Tongue (tissue), 2 donors: ENCODE data around the gene ZNF578. TPM values are rescaled to one million over a fixed set of nuclear protein-coding genes. Genes with fewer than 3 reads are reported as not detected.
"Not testable (repeated sequence)": the region's sequence is repeated elsewhere in the genome, so short reads cannot be mapped to it uniquely, and the experiment has no call there.

Experiments
- DNase-seq: peaks from one replicate; pipeline ENCODE4 v3.0.0-alpha.2; 2015
- total RNA-seq: library from RNA; depleted of rRNA; stranded (reverse); fragments of >200 nt; gene quantifications from one replicate; pipeline ENCODE4 v1.2.3, GENCODE V29; 2014

ZNF578 gene
- 7.0 TPM for total RNA-seq

- DNase-seq: peak; percentile 96
Measured at GRCh38 chr19:52453324-52454094, at the start of gene ZNF578. Gene ZNF578, plus strand, starts transcription at chr19:52453553. Its CDS starts 48,293 bp downstream, at chr19:52501846.

DNA sequence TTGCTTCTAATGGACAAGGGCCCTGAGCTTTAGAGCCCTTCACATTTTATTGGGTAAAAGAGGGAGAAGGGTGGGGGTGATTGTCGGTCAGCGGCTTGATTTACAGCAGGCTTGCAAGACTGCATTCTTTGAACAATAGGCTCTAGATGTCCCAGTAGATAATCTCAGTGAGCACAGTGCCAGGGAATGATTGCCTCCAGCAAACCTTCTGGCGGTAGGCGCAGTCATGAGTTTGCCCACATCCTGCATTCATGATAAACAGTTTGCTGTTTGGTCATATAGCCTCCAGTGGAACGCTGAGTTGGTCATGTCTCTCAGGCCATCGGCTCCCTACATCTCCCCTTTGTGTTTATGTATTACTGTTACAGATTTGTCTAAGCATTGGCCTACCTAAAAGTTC is 43.1 kb upstream of the ZNF578 start:
- DNase-seq: no peak

DNA sequence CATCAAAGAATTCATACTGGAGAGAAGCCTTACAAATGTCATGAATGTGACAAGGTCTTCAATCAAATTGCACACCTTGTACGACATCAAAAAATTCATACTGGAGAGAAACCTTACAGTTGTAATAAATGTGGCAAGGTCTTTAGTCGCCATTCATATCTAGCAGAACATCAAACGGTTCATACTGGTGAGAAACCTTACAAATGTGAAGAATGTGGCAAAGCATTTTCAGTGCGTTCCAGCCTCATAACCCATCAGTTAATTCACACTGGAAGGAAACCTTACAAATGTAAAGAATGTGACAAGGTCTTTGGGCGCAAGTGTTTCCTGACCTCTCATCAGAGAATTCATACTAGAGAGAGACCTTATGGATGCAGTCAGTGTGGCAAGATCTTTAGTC is 37.6 kb upstream of the ZNF578 start:
- no peak for DNase-seq

DNA sequence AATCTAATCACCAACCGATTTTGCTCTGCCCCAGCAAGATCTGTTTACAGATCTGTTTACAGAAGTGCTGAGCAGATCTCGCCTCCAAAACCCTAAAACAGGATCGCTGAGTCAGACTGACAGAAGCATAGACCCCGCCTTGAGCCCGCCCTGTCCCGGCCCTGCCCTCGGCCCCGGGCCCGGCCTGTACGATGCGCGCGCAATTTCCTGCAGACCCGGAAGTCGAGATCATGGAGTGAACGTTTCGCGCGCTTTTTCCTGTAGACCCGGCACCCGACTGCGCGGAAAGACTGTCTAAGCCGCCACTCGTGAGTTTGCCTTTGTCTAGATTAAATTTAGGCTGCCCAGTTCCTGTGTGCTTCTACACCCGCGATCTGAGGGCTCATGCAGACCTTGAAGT is 24.4 kb upstream of the ZNF578 start, which contains the start of gene ZNF534:
Gene ZNF534, plus strand, starts transcription at position 212 of the 400 bp plus-strand sequence. CDS start 2,327 bp downstream, outside the sequence.
- DNase-seq: no peak

- DNase-seq: no peak
Measured at GRCh38 chr19:52442179-52442578, 11.2 kb upstream of the ZNF578 start.

GRCh38 chr19:52444506-52444905 is 8.8 kb upstream of the ZNF578 start:
- DNase-seq: no peak

DNA sequence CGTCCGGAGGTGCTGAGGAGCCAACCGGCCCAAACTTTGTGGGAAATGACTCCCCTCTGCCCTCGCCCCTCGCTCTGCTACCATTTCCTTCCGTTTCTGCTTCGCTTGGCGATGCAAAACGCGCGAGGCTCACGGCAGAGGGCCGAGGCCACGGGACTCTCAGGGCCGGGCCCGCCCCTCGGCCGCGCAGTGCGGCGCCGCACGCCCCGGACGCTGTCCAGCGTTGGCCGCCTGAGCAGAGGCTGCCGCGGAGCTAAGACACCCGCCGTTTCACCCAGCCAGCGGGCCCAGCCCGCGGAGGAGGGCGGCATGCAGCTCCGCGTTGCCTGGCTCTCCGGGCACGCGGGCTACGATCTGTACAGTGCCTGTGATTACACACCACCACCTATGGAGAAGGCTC is 2.1 kb upstream of the ZNF578 start:
- no peak for DNase-seq

- DNase-seq: no peak
Measured at GRCh38 chr19:52464798-52465470, 11.6 kb downstream of the ZNF578 start.

GRCh38 chr19:52473655-52474350 is 20.4 kb downstream of the ZNF578 start:
- no peak for DNase-seq

GRCh38 chr19:52474351-52475127 is 21.2 kb downstream of the ZNF578 start:
- DNase-seq: no peak

GRCh38 chr19:52484111-52484743 is 30.9 kb downstream of the ZNF578 start:
- not testable (repeated sequence) for DNase-seq

DNA sequence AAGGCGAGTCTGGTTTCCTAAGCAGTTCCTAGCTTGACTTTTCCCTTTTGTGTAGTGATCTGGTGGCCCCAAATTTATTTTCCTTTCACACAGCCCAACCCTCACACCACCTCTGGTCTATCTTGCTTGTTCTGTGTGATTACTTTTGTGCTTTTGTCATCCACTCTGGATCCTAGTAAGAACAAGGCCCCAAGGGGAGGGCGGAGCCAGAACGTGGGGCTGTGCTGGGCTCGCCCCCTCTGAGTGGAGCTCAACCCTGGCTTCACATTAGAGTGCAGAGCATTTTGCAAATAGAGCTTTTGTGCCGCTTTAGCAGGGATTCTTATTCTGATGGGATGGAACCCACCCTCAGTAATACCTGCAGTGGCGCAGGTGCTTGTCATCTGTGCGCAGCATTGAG is 31.7 kb downstream of the ZNF578 start:
- DNase-seq: not testable (repeated sequence)

GRCh38 chr19:52485561-52486240 is 32.3 kb downstream of the ZNF578 start:
- peak; percentile 18 for DNase-seq

DNA sequence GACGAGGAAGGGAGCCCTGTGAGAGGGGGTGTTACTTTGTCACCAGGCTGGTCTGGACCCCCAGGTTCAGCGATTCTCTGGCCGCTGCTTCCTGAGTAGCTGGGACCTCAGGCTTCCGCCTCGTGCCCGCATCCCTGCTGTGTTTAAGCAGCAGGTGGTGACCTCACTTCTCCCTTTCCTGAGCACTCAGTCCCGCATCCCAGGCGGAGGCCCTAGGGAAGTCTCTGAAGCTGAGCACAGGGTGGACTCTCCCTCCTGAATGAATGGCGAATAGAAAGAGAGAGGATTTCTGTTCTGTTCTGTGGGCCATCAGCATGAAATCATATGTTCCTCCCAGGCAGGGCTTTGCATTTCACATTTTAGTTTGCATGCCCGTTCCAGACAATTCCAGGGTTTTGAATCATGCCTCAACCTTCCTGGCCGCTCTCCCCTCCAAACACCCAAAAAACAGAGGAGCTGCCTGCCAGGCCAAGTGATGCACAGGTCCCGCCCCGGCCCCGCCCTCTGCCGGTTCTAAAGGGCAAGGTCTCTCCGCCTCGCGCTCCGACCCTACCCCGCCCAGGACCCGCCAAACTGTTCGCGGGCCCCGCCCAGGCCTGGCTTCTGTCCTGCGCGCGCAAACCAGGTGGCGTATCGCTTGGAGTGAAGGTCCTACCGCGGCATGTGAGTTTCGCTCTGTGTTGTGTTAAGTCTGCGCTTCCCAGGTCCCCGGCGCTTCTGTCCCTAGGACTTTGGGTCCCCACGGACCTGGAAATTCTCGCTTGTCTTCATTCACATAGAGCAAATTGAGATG is 39.0 kb downstream of the ZNF578 start:
- peak; percentile 67 for DNase-seq

GRCh38 chr19:52492994-52493470 is 39.7 kb downstream of the ZNF578 start:
- DNase-seq: peak; percentile 52

- DNase-seq: no peak
Measured at GRCh38 chr19:52494518-52494917, 41.2 kb downstream of the ZNF578 start.

GRCh38 chr19:52498571-52498970 is 45.2 kb downstream of the ZNF578 start:
- DNase-seq: no peak

DNA sequence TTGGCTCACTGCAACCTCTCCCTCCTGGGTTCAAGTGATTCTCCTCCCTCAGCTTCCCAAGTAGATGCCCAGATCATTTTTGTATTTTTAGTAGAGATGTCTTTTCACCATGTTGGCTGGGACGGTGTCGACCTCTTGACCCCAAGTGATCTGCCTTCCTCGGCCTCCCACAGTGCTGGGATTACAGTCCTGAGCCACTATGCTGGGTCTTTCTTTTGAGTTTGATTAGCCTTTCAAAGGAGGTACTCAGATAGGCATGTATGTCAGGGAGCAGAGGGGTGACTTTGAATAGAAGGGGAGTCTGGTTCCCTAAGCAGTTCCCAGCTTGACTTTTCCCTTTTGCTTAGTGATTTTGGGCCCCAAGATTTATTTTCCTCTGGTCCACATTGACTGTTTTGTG is 47.1 kb downstream of the ZNF578 start:
- not testable (repeated sequence) for DNase-seq

DNA sequence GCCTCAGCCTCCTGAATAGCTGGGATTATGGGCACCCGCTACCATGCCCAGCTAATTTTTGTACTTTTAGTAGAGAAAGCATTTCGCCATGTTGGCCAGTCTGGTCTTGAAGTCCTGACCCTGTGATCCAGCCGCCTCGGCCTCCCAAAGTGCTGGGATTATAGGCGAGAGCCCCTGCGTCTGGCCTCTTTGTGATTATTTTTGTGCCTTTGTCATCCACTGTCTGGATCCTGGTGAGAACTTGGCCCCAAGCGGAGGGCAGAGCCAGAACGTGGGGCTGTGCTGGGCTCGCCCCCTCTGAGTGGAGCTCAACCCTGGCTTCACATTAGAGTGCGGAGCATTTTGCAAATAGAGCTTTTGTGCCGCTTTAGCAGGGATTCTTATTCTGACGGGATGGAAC is 47.6 kb downstream of the ZNF578 start:
- DNase-seq: not testable (repeated sequence)

DNA sequence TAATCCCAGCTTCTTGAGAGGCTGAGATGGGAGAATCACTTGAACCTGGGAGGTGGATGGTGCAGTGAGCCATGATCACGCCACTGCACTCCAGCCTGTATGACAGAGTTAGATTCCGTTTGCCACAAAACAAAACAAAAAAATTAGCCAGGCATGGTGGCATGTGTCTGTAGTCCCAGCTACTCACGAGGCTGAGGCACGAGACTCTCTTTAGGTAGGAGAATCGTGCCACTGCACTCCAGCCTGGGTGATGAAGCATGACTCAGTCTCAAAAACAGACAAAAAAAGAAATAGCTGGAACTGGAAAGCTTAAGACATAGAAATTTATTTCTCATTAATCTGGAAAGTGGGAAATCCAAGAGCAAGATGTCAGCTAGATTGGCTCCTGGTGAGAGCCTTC is 53.9 kb downstream of the ZNF578 start:
- DNase-seq: no peak
